Stimulated activated effector memory CD8-positive, alpha-beta T cell treated with anti-CD3 and anti-CD28 coated beads, Interleukin-12 subunit alpha, Interleukin-12 subunit beta, amount 100 ng/mL, for 72 hours (primary cell): Measurements from ENCODE around the gene LARP4B.
A peak's percentile ranks its signal among the peaks of the same experiment; 100 is the strongest.
"Not testable (repeated sequence)": the region's sequence is repeated elsewhere in the genome, so short reads cannot be mapped to it uniquely, and the experiment has no call there.

Source experiments
- ATAC-seq: fragments of 150-1000 bp; cut with Tn5 transposase; 2 replicates; pipeline ENCODE4 v1.10.0; 2021
- DNase-seq, 2 donors: peaks; one replicate each; pipeline ENCODE4 v3.0.0; 2021 to 2022; ENCODE audit warnings: low spot score in 2 of 2
- H3K27ac Mint-ChIP-seq: one replicate; pipeline ENCODE4 v1.8.0; 2022; ENCODE audit warnings: mild to moderate bottlenecking, mixed read lengths
- H3K36me3 Mint-ChIP-seq: one replicate; pipeline ENCODE4 v1.8.0; 2022; ENCODE audit warnings: mild to moderate bottlenecking, mixed read lengths
- H3K4me1 Mint-ChIP-seq: one replicate; pipeline ENCODE4 v1.8.0; 2022; ENCODE audit warnings: mixed read lengths
- H3K4me3 Mint-ChIP-seq: one replicate; pipeline ENCODE4 v1.8.0; 2022; ENCODE audit warnings: mild to moderate bottlenecking, mixed read lengths
- H3K9me3 Mint-ChIP-seq: one replicate; pipeline ENCODE4 v1.8.0; 2022; ENCODE audit warnings: mixed read lengths

Gene LARP4B

GRCh38 chr10:944034-944831 is 12.7 kb upstream of the LARP4B start:
- H3K27ac Mint-ChIP-seq, result no peak overlapping the region
- H3K4me1 Mint-ChIP-seq, result no peaks in the 10 kb centered on the region
- DNase-seq (no peak), ATAC-seq (no peak)
- H3K9me3 Mint-ChIP-seq, result no peaks in the 10 kb centered on the region
- H3K4me3 Mint-ChIP-seq, result no peak overlapping the region
- no peaks in the 10 kb centered on the region for H3K36me3 Mint-ChIP-seq

- Mint-ChIP-seq H3K36me3 (no peaks in the 10 kb centered on the region), H3K4me3 (no peak overlapping the region), H3K27ac (no peak overlapping the region), H3K9me3 (no peaks in the 10 kb centered on the region), H3K4me1 (no peaks in the 10 kb centered on the region)
- ATAC-seq, result no peak
- DNase-seq, result no peak
Measured at GRCh38 chr10:943334-944033, 12.0 kb upstream of the LARP4B start.

- Mint-ChIP-seq H3K36me3 (no peaks in the 10 kb centered on the region), H3K27ac (peak overlapping the region; percentile 5)
- ATAC-seq, result no peak
Measured at GRCh38 chr10:938941-939678, 7.6 kb upstream of the LARP4B start.

DNA sequence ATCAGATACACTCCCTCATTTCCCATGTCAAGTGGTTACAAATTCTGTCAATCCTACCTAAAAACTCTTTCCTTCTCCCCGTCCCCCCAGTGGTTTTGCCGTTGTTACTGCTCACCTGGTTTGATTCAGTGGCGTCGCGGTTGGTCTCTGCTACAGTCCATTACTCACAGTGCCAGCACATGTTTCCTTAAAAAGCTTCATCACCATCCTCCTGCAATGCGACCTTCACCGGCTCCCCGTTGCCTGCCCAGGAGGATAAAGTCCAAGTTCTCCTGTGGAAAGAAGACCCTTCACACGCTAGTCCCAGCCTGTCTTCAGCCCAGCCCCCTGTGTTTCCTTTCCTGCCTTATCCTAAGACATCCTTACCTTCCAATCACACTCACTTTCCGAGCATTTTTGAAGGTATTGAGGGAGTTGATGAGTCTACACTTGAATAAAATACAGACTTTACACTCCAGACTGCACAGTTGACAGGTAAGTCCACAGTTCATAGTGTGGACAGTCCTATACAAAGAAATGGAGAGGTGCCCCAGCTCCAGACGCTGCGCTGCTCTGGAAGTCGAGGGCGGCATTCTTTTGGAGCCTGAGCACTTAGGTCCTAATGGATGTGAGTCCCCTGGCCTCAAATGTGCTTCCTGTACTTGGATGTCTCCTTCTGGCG is 3.4 kb upstream of the LARP4B start:
- H3K9me3 Mint-ChIP-seq, result no peaks in the 10 kb centered on the region
- ATAC-seq (no peak), DNase-seq (no peak)
- no peak overlapping the region for H3K4me3 Mint-ChIP-seq
- no peak overlapping the region for H3K27ac Mint-ChIP-seq
- peaks cover 7% of the 10 kb centered on the region for H3K4me1 Mint-ChIP-seq
- peaks cover 20% of the 10 kb centered on the region for H3K36me3 Mint-ChIP-seq

More at GRCh38 chr10:938941-939678, 7.6 kb upstream of the LARP4B start:
- no peaks in the 10 kb centered on the region for H3K4me1 Mint-ChIP-seq
- H3K9me3 Mint-ChIP-seq, result no peaks in the 10 kb centered on the region
- no peak for DNase-seq
- H3K4me3 Mint-ChIP-seq, result no peak overlapping the region

DNA sequence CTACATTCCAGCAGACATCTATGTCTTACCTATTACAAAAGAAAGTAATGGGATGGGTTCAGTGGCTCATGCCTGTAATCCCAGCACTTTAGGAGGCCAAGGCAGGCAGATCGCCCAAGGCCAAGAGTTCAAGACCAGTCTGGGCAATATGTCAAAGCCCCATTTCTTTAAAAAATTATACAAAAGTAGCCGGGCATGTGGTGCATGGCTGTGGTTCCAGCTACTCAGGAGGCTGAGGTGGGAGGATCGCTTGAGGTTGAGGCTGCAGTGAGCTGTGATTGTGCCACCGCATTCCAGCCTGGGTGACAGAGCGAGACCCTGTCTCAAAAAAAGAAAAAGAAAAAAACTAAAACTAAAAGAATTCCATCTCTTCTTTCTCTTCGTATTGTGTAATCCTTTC is 2.7 kb upstream of the LARP4B start:
- H3K4me3 Mint-ChIP-seq, DNase-seq, H3K9me3 Mint-ChIP-seq, ATAC-seq: not testable (repeated sequence)
- Mint-ChIP-seq H3K36me3 (peaks cover 28% of the 10 kb centered on the region), H3K27ac (peak overlapping the region; percentile 93), H3K4me1 (peaks cover 12% of the 10 kb centered on the region)

DNA sequence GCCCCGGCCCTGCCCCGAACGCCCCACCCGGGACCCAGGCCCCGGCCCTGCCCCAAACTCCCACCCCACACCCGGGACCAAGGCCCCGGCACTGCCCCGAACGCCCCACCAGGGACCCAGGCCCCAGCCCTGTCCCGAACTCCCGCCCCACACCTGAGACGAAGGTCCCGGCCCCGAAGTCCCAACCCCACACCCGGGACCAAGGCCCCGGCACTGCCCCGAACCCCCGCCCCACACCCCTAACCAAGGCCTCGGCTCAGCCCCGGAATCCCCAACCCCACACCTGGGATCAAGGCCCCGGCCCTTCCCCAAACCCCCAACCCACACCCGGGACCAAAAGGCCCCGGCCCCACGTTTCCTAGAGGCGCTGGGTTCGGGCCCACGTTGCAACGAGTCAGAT is 1.1 kb upstream of the LARP4B start:
- H3K4me1 Mint-ChIP-seq, result peaks cover 23% of the 10 kb centered on the region
- no peaks in the 10 kb centered on the region for H3K9me3 Mint-ChIP-seq
- peaks cover 39% of the 10 kb centered on the region for H3K36me3 Mint-ChIP-seq
- no peak for ATAC-seq
- DNase-seq, result no peak
- H3K4me3 Mint-ChIP-seq, result peak overlapping the region; percentile 68
- peak overlapping the region; percentile 93 for H3K27ac Mint-ChIP-seq

GRCh38 chr10:930625-931325 is 730 bp downstream of the LARP4B start:
- H3K4me3 Mint-ChIP-seq, result peak overlapping the region; percentile 87
- H3K36me3 Mint-ChIP-seq, result peaks cover 57% of the 10 kb centered on the region
- DNase-seq (peak; percentile 25 to 67), ATAC-seq (peak; percentile 1)
- no peaks in the 10 kb centered on the region for H3K9me3 Mint-ChIP-seq
- peaks cover 38% of the 10 kb centered on the region for H3K4me1 Mint-ChIP-seq
- peak overlapping the region; percentile 97 for H3K27ac Mint-ChIP-seq

DNA sequence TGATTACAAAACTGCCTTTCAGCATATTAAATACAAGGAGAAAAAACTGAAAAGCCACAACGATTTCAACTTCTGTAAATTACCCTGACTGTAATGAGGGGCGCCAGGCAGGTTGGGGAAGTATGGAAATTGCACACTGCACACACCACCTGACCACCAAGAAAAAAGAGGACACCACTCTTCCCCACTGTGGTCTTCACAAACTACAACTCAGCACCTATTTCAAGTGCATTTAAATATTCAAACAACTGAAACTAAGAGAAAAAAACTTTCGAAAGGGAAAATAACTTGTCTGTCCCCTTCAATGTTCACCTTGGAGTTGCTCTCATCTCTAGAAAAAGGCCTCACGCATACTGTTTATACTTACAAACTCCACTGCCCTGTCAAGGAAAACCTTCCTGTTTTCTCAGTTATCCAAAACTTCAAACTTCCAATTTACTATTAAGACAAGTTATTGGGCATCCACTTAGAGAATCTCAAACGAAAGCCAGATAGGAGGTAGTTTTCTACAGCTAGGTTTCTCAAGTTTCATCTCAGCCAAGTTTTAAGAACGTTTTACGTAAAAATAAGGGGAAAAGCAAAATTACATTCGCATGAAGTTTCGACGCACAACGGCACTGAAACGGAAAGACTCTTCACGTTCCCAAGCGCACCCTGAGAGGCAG is 1.4 kb downstream of the LARP4B start:
- peaks cover 64% of the 10 kb centered on the region for H3K36me3 Mint-ChIP-seq
- peak overlapping the region; percentile 87 for H3K4me3 Mint-ChIP-seq
- H3K27ac Mint-ChIP-seq, result peak overlapping the region; percentile 97
- H3K4me1 Mint-ChIP-seq, result peaks cover 38% of the 10 kb centered on the region
- H3K9me3 Mint-ChIP-seq, result no peaks in the 10 kb centered on the region
- no peak for DNase-seq
- no peak for ATAC-seq

GRCh38 chr10:927131-927530 is 4.4 kb downstream of the LARP4B start:
- Mint-ChIP-seq H3K9me3 (no peaks in the 10 kb centered on the region), H3K4me1 (peaks cover 55% of the 10 kb centered on the region), H3K4me3 (no peak overlapping the region), H3K36me3 (peaks cover 87% of the 10 kb centered on the region), H3K27ac (no peak overlapping the region)
- no peak for ATAC-seq
- no peak for DNase-seq

- Mint-ChIP-seq H3K9me3 (no peaks in the 10 kb centered on the region), H3K36me3 (peaks cover 89% of the 10 kb centered on the region), H3K4me1 (peaks cover 64% of the 10 kb centered on the region), H3K4me3 (no peak overlapping the region), H3K27ac (no peak overlapping the region)
- ATAC-seq, result no peak
- DNase-seq, result no peak
Measured at GRCh38 chr10:926075-926698, 5.3 kb downstream of the LARP4B start.

DNA sequence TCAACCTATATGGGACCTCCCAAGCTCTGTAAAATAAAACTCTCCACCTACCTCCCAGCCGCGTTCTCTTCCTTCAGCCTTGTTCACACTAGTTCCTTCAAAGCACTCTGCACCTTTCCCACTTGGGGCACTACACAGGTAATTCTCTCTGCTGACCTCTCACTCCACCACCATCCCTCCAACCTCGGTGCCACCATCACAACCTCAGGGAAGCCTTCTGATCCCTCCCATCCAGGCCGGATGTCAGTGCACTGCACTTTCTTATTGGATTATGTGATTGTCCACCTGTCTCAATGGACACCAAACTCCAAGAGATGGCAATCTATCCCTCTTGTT is 7.0 kb downstream of the LARP4B start:
- Mint-ChIP-seq H3K27ac (peak overlapping the region; percentile 35), H3K36me3 (peaks cover 75% of the 10 kb centered on the region)

DNA sequence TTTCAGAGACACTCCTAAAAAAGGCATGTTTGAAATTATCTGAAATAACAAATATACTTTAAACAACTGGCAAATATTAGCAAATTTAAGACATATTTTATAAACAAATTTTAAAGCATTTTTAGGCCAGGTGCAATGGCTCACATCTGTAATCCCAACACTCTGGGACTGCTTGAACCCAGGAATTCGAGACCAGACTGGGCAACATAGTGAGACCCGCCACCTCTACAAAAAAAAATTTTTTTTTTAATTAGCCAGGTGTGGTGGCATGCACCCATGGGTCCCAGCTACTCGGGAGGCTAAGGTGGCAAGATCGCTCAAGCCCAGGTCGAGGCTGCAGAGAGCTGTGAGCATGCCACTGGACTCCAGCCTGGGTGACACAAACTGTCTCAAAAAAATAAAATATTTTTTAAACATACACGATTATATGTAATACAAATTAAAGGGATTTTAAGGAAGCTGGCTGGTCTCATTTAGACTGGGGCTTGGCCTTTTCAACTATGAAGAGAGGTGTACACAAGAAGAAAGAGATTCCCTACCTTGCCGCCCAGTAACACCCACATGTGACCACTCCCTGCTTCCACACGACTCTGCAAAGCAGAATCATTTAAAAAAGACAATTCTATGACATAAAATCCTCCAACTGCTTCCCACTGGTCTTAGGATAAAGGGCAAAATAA is 7.5 kb downstream of the LARP4B start:
- ATAC-seq, result no peak
- DNase-seq, result no peak
- Mint-ChIP-seq H3K36me3 (peaks cover 70% of the 10 kb centered on the region), H3K4me3 (no peak overlapping the region), H3K27ac (peak overlapping the region; percentile 35), H3K4me1 (peaks cover 52% of the 10 kb centered on the region), H3K9me3 (no peaks in the 10 kb centered on the region)

More for the DNA sequence above, 7.0 kb downstream of the LARP4B start:
- DNase-seq, result no peak
- no peak for ATAC-seq
- Mint-ChIP-seq H3K9me3 (no peaks in the 10 kb centered on the region), H3K4me3 (no peak overlapping the region), H3K4me1 (peaks cover 56% of the 10 kb centered on the region)

DNA sequence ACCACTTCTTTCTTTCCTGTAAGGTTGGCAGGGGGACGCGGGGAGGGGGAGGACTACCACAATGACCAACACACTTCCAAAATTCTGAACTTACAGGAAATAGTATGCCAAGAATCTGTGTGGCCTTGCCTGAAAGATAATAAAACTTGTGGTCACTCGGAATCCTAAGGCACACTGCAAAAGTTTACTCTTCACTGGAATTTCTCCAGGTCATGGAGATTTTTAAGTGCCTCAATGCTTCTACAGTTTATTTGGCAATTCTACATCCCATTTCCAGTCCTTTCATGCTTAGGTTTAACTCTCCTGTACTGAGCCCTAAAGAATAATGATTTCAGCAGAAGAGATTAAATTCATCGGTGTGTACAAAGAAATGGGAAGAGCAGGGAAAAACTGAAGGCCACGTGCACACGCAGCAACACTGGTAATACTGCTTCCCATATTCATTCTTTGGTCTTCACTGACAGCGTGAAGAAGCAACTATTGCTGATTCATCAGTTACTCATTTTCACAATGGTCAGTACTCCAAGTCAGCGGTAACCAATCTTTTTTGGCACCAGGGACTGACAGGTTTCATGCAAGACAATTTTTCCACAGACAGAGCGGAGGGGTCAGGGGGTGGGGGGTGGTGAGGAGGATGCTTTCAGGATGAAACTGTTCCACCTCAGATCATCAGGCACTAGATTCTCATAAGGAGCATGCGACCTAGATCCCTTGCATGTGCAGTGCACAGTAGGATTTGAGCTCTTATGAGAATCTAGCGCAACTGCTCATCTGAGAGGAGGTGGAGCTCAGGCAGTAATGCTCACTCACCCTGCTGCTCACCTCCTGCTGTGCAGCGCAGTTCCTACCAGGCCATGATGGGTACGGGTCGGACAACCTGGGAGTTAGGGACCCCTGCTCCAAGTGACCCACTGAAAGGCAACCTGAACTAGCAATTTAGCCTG is 9.8 kb downstream of the LARP4B start:
- no peak for DNase-seq
- peaks cover 36% of the 10 kb centered on the region for H3K4me1 Mint-ChIP-seq
- no peak overlapping the region for H3K4me3 Mint-ChIP-seq

More for the DNA sequence above, 9.8 kb downstream of the LARP4B start:
- Mint-ChIP-seq H3K36me3 (peaks cover 65% of the 10 kb centered on the region), H3K27ac (no peak overlapping the region), H3K9me3 (no peaks in the 10 kb centered on the region)
- no peak for ATAC-seq
